Nephron progenitor cell (in vitro differentiated cells): ENCODE results near the gene GRAMD2A.

Source experiments
- DNase-seq: peaks from one replicate; pipeline ENCODE4 v3.0.0; 2021
- H3K27ac Mint-ChIP-seq: 2 replicates; pipeline ENCODE4 v1.8.0; 2021; ENCODE audit warnings: mild to moderate bottlenecking, moderate library complexity, mixed read lengths
- H3K27me3 Mint-ChIP-seq: 2 replicates; pipeline ENCODE4 v1.8.0; 2021; ENCODE audit warnings: mild to moderate bottlenecking, low read depth, mixed read lengths; ENCODE audit not compliant: poor library complexity
- H3K36me3 Mint-ChIP-seq: 2 replicates; pipeline ENCODE4 v1.8.0; 2021; ENCODE audit warnings: low read depth, mixed read lengths
- H3K4me1 Mint-ChIP-seq: 2 replicates; pipeline ENCODE4 v1.8.0; 2021; ENCODE audit warnings: mixed read lengths
- H3K4me3 Mint-ChIP-seq: 2 replicates; pipeline ENCODE4 v1.8.0; 2021; ENCODE audit warnings: mild to moderate bottlenecking, moderate library complexity, mixed read lengths
- H3K9me3 Mint-ChIP-seq: 2 replicates; pipeline ENCODE4 v1.8.0; 2021; ENCODE audit warnings: mild to moderate bottlenecking, moderate library complexity, mixed read lengths
- CTCF ChIP-seq: fragments of 200-600 bp; sonication (generic); IDR thresholded peaks from 2 replicates; pipeline ENCODE4 v1.5.0; 2021; ENCODE audit warnings: antibody characterized with exemption

GRAMD2A gene

GRCh38 chr15:72197460-72198355 is at the start of gene GRAMD2A:
GRAMD2A (minus strand) TSS chr15:72197787.
- H3K36me3 Mint-ChIP-seq, result peaks cover 38% of the 10 kb centered on the region
- peak within 1 kb of the TSS; percentile 79 for H3K4me3 Mint-ChIP-seq
- peak; percentile 69 for DNase-seq
- peaks cover 5% of the 10 kb centered on the region for H3K4me1 Mint-ChIP-seq
- peaks cover 68% of the 10 kb centered on the region for H3K27me3 Mint-ChIP-seq
- no peaks in the 10 kb centered on the region for H3K9me3 Mint-ChIP-seq
- no peak for TF ChIP-seq CTCF
- no peak within 1 kb of the TSS for H3K27ac Mint-ChIP-seq

GRCh38 chr15:72242775-72243370 is 45.3 kb upstream of the GRAMD2A start:
- DNase-seq, result no peak
- peaks cover 52% of the 10 kb centered on the region for H3K36me3 Mint-ChIP-seq
- H3K9me3 Mint-ChIP-seq, result no peaks in the 10 kb centered on the region
- peak overlapping the region; percentile 12 for H3K27ac Mint-ChIP-seq
- H3K27me3 Mint-ChIP-seq, result no peaks in the 10 kb centered on the region
- no peak overlapping the region for H3K4me3 Mint-ChIP-seq
- TF ChIP-seq CTCF, result no peak
- no peaks in the 10 kb centered on the region for H3K4me1 Mint-ChIP-seq

GRCh38 chr15:72239652-72240051 is 42.1 kb upstream of the GRAMD2A start:
- peaks cover 38% of the 10 kb centered on the region for H3K36me3 Mint-ChIP-seq
- no peak for DNase-seq
- H3K27ac Mint-ChIP-seq, result peak overlapping the region; percentile 43
- H3K4me1 Mint-ChIP-seq, result no peaks in the 10 kb centered on the region
- no peak overlapping the region for H3K4me3 Mint-ChIP-seq
- H3K9me3 Mint-ChIP-seq, result no peaks in the 10 kb centered on the region
- no peaks in the 10 kb centered on the region for H3K27me3 Mint-ChIP-seq
- no peak for TF ChIP-seq CTCF

- TF ChIP-seq CTCF, result no peak
- Mint-ChIP-seq H3K27me3 (no peaks in the 10 kb centered on the region), H3K36me3 (peaks cover 28% of the 10 kb centered on the region), H3K4me1 (no peaks in the 10 kb centered on the region), H3K27ac (no peak overlapping the region), H3K9me3 (no peaks in the 10 kb centered on the region), H3K4me3 (no peak overlapping the region)
- DNase-seq, result no peak
Measured at GRCh38 chr15:72238586-72238985, 41.0 kb upstream of the GRAMD2A start.

GRCh38 chr15:72237853-72238224 is 40.3 kb upstream of the GRAMD2A start:
- Mint-ChIP-seq H3K36me3 (peaks cover 25% of the 10 kb centered on the region), H3K4me1 (peaks cover 2% of the 10 kb centered on the region), H3K9me3 (no peaks in the 10 kb centered on the region), H3K27me3 (peaks cover 3% of the 10 kb centered on the region), H3K27ac (no peak overlapping the region), H3K4me3 (no peak overlapping the region)
- no peak for DNase-seq
- TF ChIP-seq CTCF, result no peak
